Nephron (organoid): Measurements from ENCODE around the gene ZNF84.

Experiments
- H3K27ac Mint-ChIP-seq, 3 experiments: 2 replicates each; pipeline ENCODE4 v1.8.0; 2020; ENCODE audit warnings: mixed read lengths in 3 of 3, mild to moderate bottlenecking in 2 of 3, moderate library complexity in 1 of 3
- H3K27me3 Mint-ChIP-seq: 2 replicates; pipeline ENCODE4 v1.8.0; 2021; ENCODE audit warnings: low read depth, mild to moderate bottlenecking, moderate library complexity, mixed read lengths
- H3K36me3 Mint-ChIP-seq: 2 replicates; pipeline ENCODE4 v1.8.0; 2020; ENCODE audit warnings: low read depth, mixed read lengths
- H3K4me1 Mint-ChIP-seq: 2 replicates; pipeline ENCODE4 v1.8.0; 2020; ENCODE audit warnings: mixed read lengths
- H3K4me3 Mint-ChIP-seq, 3 experiments: 2 replicates each; pipeline ENCODE4 v1.8.0; 2020; ENCODE audit warnings: mild to moderate bottlenecking in 3 of 3, mixed read lengths in 3 of 3, moderate library complexity in 2 of 3
- H3K9me3 Mint-ChIP-seq: 2 replicates; pipeline ENCODE4 v1.8.0; 2020; ENCODE audit warnings: mixed read lengths
- TF ChIP-seq, protein P1 (sequence below), 3 experiments: fragments of 200-600 bp; sonication (generic); IDR thresholded peaks; one replicate each; pipeline ENCODE4 v1.5.0; 2021; ENCODE audit warnings: antibody characterized with exemption in 3 of 3; ENCODE audit not compliant: unreplicated experiment in 3 of 3

ZNF84 gene

DNA sequence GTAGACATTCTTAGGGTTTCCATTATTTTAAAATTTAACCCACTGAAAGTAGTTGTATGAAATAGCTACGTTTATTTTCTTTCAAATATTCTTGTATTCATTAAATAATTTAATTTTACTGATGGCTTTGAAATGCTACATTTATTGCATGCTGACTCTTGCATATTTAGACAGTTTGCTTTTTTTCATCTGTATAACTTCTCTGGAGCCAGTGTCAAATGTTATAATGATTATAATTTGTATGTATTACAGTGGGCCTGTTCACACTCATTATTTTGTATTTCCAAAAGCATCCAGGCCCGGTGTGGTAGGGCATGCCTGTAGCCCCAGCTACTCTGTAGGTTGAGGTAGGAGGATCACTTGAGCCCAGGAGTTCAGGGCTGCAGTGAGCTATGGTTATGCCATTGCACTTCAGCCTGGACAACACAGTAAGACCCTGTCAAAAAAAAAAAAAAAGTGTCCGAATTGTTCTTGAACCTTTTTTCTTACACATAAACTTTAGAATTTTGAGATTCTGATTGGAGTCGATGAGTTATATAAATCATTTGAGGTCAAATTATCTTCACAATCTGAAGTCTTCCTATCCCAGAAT lies 905 bp downstream of the ZNF84 start:
- peaks cover 2% of the 10 kb centered on the region for H3K27me3 Mint-ChIP-seq
- peaks cover 78% of the 10 kb centered on the region for H3K9me3 Mint-ChIP-seq
- H3K27ac Mint-ChIP-seq: peak overlapping the region; percentile 92 to 98 (median 98)
- H3K36me3 Mint-ChIP-seq: peaks cover 62% of the 10 kb centered on the region
- H3K4me3 Mint-ChIP-seq: peak overlapping the region; percentile 91 to 94 (median 94)
- TF ChIP-seq, protein P1, sequence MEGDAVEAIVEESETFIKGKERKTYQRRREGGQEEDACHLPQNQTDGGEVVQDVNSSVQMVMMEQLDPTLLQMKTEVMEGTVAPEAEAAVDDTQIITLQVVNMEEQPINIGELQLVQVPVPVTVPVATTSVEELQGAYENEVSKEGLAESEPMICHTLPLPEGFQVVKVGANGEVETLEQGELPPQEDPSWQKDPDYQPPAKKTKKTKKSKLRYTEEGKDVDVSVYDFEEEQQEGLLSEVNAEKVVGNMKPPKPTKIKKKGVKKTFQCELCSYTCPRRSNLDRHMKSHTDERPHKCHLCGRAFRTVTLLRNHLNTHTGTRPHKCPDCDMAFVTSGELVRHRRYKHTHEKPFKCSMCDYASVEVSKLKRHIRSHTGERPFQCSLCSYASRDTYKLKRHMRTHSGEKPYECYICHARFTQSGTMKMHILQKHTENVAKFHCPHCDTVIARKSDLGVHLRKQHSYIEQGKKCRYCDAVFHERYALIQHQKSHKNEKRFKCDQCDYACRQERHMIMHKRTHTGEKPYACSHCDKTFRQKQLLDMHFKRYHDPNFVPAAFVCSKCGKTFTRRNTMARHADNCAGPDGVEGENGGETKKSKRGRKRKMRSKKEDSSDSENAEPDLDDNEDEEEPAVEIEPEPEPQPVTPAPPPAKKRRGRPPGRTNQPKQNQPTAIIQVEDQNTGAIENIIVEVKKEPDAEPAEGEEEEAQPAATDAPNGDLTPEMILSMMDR (IDR thresholded peaks at IDR 0.05; ENCODE audit: unreplicated experiment in 3 of 3): no peak
- no peaks in the 10 kb centered on the region for H3K4me1 Mint-ChIP-seq

DNA sequence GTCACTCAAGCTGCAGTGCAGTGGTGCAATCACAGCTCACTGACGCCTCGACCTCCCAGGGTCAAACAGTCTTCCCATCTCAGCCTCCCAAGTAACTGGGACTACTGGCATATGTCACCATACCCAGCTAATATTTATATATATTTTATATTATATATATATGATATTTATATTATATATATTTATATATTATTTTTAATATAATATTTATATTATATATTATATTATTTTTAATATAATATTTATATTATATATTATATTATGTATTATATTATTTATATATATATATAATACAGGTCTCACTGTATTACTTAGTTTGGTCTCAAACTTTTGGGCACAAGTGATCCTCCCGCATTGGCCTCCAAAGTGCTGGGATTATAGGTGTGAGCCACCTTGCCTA lies 9.4 kb downstream of the ZNF84 start:
- Mint-ChIP-seq H3K4me3 (no peak overlapping the region), H3K4me1 (no peaks in the 10 kb centered on the region), H3K9me3 (peaks cover 90% of the 10 kb centered on the region), H3K36me3 (peaks cover 100% of the 10 kb centered on the region), H3K27me3 (peaks cover 3% of the 10 kb centered on the region), H3K27ac (no peak overlapping the region)
- TF ChIP-seq, protein P1 (IDR thresholded peaks at IDR 0.05; ENCODE audit: unreplicated experiment in 3 of 3): no peak

DNA sequence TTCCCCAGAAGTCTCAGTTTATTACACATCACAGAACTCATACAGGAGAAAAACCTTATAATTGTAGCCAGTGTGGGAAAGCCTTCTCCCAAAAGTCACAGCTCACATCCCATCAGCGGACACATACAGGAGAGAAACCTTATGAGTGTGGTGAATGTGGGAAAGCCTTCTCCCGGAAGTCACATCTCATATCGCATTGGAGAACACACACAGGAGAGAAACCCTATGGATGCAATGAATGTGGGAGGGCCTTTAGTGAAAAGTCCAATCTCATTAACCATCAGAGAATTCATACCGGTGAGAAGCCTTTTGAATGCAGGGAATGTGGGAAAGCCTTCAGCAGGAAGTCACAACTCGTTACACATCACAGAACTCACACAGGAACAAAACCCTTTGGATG lies 20.1 kb downstream of the ZNF84 start:
- no peaks in the 10 kb centered on the region for H3K4me1 Mint-ChIP-seq
- H3K27me3 Mint-ChIP-seq: peaks cover 4% of the 10 kb centered on the region
- H3K9me3 Mint-ChIP-seq: peaks cover 78% of the 10 kb centered on the region
- TF ChIP-seq, protein P1 (IDR thresholded peaks at IDR 0.05; ENCODE audit: unreplicated experiment in 3 of 3): no peak
- peaks cover 99% of the 10 kb centered on the region for H3K36me3 Mint-ChIP-seq
- H3K27ac Mint-ChIP-seq: no peak overlapping the region
- H3K4me3 Mint-ChIP-seq: peak overlapping the region in 1 of 3 experiments; percentile 27

DNA sequence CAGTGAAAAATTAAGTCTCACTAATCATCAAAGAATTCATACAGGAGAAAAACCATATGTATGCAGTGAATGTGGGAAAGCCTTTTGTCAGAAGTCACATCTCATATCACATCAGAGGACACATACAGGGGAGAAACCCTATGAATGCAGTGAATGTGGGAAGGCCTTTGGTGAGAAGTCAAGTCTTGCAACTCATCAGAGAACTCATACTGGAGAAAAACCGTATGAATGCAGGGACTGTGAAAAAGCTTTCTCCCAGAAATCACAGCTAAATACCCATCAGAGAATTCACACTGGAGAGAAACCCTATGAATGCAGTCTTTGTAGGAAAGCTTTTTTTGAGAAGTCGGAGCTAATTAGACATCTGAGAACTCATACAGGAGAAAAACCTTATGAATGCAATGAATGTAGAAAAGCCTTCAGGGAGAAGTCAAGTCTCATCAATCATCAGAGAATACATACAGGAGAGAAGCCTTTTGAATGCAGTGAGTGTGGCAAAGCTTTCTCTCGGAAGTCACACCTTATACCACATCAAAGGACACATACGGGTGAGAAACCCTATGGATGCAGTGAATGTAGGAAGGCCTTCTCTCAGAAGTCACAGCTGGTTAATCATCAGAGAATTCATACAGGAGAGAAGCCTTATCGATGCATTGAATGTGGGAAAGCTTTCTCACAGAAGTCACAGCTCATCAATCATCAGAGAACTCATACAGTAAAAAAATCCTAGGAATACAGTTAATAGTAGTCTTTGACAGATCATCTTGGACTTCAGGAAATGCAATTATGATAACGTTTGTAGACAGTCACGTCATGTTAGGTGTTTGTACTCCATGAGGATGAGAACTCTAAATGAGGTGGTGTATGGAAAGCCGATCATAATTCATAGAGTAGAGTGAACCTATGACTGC lies 21.1 kb downstream of the ZNF84 start:
- H3K36me3 Mint-ChIP-seq: peaks cover 99% of the 10 kb centered on the region
- TF ChIP-seq, protein P1 (IDR thresholded peaks at IDR 0.05; ENCODE audit: unreplicated experiment in 3 of 3): no peak
- H3K9me3 Mint-ChIP-seq: peaks cover 78% of the 10 kb centered on the region
- no peak overlapping the region for H3K27ac Mint-ChIP-seq
- peaks cover 4% of the 10 kb centered on the region for H3K27me3 Mint-ChIP-seq
- no peaks in the 10 kb centered on the region for H3K4me1 Mint-ChIP-seq
- H3K4me3 Mint-ChIP-seq: no peak overlapping the region

DNA sequence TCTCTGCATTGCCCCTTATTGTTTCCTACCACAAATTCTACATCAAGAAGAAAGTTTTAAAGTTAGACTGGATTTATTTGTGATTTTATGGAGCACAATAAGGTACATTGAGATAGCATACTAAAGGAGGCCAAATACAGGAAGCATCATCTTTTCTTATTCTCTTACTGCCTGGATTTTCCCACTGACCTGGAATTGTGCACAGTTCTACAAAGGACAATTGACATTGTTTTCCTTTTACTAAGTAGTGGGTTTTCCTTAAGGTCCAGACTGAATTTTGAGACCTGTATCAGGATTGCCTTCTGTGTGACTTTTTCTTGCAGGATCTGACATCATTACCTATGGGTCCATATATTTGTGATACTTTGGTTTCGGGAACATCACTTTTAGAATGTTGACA lies 24.6 kb downstream of the ZNF84 start:
- Mint-ChIP-seq H3K36me3 (peaks cover 89% of the 10 kb centered on the region), H3K27me3 (peaks cover 4% of the 10 kb centered on the region), H3K9me3 (peaks cover 86% of the 10 kb centered on the region), H3K4me3 (no peak overlapping the region), H3K27ac (no peak overlapping the region), H3K4me1 (no peaks in the 10 kb centered on the region)
- TF ChIP-seq, protein P1 (IDR thresholded peaks at IDR 0.05; ENCODE audit: unreplicated experiment in 3 of 3): no peak
